ENCODE data around the gene DLG2.
"Not testable (repeated sequence)": the region's sequence is repeated elsewhere in the genome, so short reads cannot be mapped to it uniquely, and the experiment has no call there.

DLG2 gene

GRCh38 chr11:85118151-85118550, 509.0 kb downstream of the DLG2 start:
- no peak for DNase-seq (ENCODE audit: low read depth, low spot score)

GRCh38 chr11:85115798-85116197, 511.3 kb downstream of the DLG2 start:
- no peak for DNase-seq (ENCODE audit: low read depth, low spot score)

GRCh38 chr11:85114786-85115185, 512.4 kb downstream of the DLG2 start:
- DNase-seq (ENCODE audit: low read depth, low spot score) = no peak

GRCh38 chr11:85110246-85110645, 516.9 kb downstream of the DLG2 start:
- not testable (repeated sequence) for DNase-seq (ENCODE audit: low read depth, low spot score)

DNA sequence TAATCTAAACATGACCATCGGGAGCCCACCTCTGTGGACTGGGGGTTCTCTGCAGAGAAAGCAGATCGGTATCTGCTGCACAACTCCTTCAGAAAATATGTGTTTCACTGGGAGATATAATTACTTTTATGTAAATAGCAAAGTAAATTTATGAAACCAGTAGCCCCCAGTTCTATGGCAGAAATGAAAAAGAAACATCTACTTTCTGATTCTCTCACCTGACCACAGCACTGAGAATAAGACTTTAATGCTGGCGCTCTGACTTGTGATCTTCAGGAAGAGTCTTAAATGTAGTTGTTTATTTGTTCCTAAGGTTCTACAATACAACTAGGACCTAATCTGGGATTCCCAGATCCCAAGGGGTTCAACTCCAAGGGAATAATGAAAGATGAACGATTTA, 518.0 kb downstream of the DLG2 start:
- no peak for DNase-seq (ENCODE audit: low read depth, low spot score)

GRCh38 chr11:85105868-85106267, 521.3 kb downstream of the DLG2 start:
- no peak for DNase-seq (ENCODE audit: low read depth, low spot score)

GRCh38 chr11:85099522-85099921, 527.6 kb downstream of the DLG2 start:
- DNase-seq (ENCODE audit: low read depth, low spot score) = no peak

- DNase-seq (ENCODE audit: low read depth, low spot score) = no peak
Observed at GRCh38 chr11:85098996-85099395, 528.1 kb downstream of the DLG2 start.

DNA sequence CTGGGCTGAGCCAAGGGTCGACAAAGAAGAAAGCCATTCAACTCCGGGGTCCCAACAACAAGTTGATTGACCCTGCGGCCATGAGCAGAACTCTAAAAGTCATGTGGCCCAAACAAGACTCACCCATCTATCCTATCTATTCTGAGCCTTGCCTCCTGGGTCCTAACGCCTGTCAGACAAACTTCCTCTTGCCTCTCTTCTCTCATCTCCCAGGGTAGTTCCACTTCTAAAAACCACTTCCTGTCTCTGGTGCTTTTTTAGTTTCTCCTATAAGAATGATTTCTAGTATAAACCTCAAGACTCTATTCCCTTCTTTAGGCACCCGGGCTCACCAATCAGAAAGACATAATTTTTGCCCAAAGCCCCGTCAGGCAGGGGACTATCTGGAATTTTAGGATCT, 530.2 kb downstream of the DLG2 start:
- DNase-seq (ENCODE audit: low read depth, low spot score) = no peak

- DNase-seq (ENCODE audit: low read depth, low spot score) = no peak
Observed at GRCh38 chr11:85095239-85095638, 531.9 kb downstream of the DLG2 start.

DNA sequence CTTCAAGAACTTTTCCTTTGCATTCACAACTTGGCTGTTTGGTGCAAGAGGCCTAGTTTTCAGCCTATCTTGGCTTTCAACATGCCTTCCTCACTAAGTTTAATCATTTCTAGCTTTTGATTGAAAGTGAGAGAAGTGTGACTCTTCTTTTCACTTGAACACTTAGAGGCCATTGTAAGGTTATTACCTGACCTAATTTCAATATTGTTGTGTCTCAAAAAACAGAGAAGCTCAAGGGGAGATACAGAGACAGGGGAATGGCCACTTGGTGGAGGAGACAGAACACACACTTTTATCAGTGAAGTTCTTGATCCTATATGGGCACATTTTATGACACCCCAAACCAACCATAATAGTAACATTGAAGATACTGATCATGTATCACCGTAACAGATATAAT, 532.3 kb downstream of the DLG2 start:
- DNase-seq (ENCODE audit: low read depth, low spot score) = no peak

DNA sequence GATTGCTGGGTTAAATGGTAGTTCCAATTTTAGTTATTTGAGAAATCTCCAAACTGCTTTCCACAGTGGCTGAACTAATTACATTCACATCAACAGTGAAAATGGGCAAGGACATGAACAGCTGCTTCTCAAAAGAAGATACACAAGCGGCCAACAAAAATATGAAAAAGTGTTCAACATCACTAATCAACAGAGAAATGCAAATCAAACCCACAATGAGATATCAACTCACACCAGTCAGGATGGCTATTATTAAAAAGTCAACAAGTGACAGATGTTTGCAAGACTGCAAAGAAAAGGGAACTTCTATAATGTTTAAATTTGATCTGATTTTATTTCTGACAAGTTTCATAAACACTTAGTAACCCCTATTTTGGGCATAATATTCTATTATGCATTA, 537.5 kb downstream of the DLG2 start:
- DNase-seq (ENCODE audit: low read depth, low spot score) = no peak

- DNase-seq (ENCODE audit: low read depth, low spot score) = no peak
Observed at GRCh38 chr11:85088286-85088685, 538.9 kb downstream of the DLG2 start.

DNA sequence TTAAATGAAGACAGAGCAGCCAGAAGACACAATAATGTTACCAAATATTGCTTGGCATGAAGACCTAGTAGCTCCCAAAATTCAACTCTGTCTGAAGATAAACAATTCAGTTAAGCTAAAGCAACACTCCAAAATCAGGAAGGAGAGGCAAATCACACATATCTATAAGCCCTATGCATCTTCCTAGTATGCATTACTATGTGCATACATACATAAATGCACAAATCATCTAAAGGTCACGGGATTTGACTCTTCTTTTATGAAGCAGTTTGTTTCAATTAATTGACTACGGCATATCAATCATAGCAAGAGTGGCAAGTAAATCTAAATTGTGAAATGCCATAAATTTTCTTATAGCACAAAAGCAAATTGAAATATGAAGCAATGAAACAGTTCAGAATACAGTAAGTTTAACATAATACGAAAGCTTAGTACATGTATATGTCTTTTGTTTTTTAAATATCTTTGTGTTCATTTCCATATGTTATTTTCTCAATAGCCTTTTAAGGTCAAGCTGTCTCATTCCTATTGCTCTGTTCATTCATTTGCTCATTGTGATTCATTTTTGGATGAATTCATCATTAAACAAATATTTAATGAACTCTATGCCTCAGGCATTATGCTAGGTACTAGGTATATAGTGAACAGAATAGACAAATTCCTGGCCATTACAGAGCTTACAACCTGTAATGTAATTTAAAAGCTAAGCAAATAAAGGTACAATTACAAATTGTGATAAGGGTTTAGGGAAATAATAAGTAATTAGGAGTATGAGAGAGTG, 540.5 kb downstream of the DLG2 start:
- DNase-seq (ENCODE audit: low read depth, low spot score) = no peak

- no peak for DNase-seq (ENCODE audit: low read depth, low spot score)
Observed at GRCh38 chr11:85076535-85077330, 550.4 kb downstream of the DLG2 start.

GRCh38 chr11:85062659-85063058, 564.5 kb downstream of the DLG2 start:
- no peak for DNase-seq (ENCODE audit: low read depth, low spot score)

DNA sequence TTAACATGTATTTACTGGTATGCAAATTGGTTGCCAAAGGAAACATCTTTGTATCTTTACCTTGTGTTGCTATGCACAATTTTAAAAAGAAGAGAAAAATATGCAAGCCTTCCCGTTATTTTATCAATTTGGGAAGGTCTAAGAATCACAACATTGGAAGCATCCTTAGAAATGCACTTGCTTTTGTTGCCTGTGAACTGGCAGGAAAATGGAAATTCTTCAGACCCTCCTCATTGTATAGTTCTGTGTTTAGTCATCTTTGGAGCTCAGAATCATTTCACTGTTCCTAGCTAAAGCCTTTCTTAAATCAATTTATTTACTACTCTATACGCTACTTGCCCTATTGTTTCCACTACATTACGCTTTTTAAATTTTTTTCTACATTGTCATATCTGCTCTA, 574.5 kb downstream of the DLG2 start:
- DNase-seq (ENCODE audit: low read depth, low spot score) = no peak

GRCh38 chr11:85048801-85049200, 578.3 kb downstream of the DLG2 start:
- no peak for DNase-seq (ENCODE audit: low read depth, low spot score)

DNA sequence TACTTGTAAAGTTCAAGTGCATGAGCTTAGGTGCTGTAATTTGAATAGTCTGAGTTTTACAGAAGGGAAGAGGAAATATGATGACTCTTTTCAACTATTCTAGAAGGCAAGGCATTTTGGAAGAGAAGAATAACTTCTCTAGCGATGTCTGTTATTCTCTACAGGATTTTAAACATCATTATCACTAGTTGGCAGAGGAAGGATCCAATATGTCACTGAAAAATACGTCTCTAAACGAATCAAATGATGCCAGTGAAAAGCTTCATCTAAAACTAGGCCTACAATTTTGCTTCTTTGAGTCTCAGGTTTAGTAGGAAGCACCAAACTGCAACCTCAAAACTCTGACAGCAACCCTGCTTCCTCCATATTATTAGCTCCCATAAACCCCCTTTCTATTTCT, 581.4 kb downstream of the DLG2 start:
- DNase-seq (ENCODE audit: low read depth, low spot score) = no peak

- no peak for DNase-seq (ENCODE audit: low read depth, low spot score)
Observed at GRCh38 chr11:85044911-85045310, 582.2 kb downstream of the DLG2 start.

DNA sequence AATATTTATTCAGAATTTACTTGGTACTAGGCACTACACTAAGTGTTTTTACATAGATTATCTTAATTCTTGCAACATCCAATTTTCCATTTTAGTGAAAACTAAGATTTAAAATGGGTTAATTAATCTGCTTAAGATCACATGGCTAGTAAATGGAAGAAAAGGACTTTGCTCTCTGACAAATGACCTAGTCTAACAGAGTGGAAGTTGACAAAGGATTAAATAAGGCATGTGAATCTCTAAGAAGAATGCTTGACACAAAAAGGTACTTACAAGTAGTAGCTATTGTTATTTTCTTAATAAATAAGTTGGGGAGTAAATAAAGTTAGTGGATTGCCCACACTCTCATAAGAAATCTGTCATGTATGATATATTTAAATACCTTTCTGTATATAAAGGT, 584.8 kb downstream of the DLG2 start:
- DNase-seq (ENCODE audit: low read depth, low spot score) = no peak

- DNase-seq (ENCODE audit: low read depth, low spot score) = no peak
Observed at GRCh38 chr11:85040166-85040565, 587.0 kb downstream of the DLG2 start.

DNA sequence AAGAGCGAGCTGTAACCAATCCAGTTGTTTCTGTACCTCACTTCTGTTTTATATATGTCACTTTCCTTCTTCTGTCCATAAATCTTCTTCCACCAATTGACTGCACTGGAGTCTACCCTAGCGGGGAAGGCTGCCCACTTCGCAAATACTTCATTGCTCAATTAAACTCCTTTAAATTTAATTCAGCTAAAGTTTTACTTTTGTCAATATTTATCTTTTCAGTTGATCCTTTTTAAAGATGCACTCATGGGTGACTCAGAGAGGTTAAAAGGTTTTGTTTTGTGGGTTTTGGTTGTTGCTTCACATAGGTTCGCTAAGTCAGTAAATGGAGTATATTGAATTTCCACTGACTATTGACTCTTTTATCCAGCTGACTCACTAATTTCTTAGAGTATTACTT, 597.2 kb downstream of the DLG2 start:
- DNase-seq (ENCODE audit: low read depth, low spot score) = no peak

Measured in activated CD4-positive, CD25-positive, alpha-beta regulatory T cell treated with anti-CD3 and anti-CD28 coated beads, Interleukin-2, amount 50 U/mL, for 16 hours (primary cell).